ENCODE data around the gene SDC3.

GRCh38 chr1:30936541-30937171 lies 28.1 kb upstream of the SDC3 start:
- no peak for TF ChIP-seq RELA (CRISPR knock-in tag; IDR thresholded peaks at IDR 0.05; ENCODE audit: borderline replicate concordance)
- TF ChIP-seq CTCF (IDR thresholded peaks at IDR 0.05), result no peak
- TF ChIP-seq AFF4 (CRISPR knock-in tag; IDR thresholded peaks at IDR 0.05; ENCODE audit: borderline replicate concordance), result no peak
- TF ChIP-seq SMAD4 (CRISPR knock-in tag; IDR thresholded peaks at IDR 0.05), result no peak
- TF ChIP-seq KAT7 (CRISPR knock-in tag; IDR thresholded peaks at IDR 0.05; ENCODE audit: borderline replicate concordance), result no peak
- TF ChIP-seq MAX (CRISPR knock-in tag; IDR thresholded peaks at IDR 0.05), result no peak
- TF ChIP-seq NFYB (CRISPR knock-in tag; conservative IDR thresholded peaks at IDR 0.05; ENCODE audit: low read depth), result no peak
- TF ChIP-seq ATF1 (CRISPR knock-in tag; IDR thresholded peaks at IDR 0.05), result no peak
- no peak for TF ChIP-seq ETV6 (CRISPR knock-in tag; IDR thresholded peaks at IDR 0.05)
- TF ChIP-seq, protein P1, sequence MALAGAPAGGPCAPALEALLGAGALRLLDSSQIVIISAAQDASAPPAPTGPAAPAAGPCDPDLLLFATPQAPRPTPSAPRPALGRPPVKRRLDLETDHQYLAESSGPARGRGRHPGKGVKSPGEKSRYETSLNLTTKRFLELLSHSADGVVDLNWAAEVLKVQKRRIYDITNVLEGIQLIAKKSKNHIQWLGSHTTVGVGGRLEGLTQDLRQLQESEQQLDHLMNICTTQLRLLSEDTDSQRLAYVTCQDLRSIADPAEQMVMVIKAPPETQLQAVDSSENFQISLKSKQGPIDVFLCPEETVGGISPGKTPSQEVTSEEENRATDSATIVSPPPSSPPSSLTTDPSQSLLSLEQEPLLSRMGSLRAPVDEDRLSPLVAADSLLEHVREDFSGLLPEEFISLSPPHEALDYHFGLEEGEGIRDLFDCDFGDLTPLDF (CRISPR knock-in tag; IDR thresholded peaks at IDR 0.05), result no peak
- TF ChIP-seq FOXJ3 (CRISPR knock-in tag; IDR thresholded peaks at IDR 0.05; ENCODE audit: borderline replicate concordance), result no peak

Measured in WTC11 (cell line).